Retinal pigment epithelial cell (primary cell): ENCODE results near the gene MEGF10.

ENCODE experiments used
- DNase-seq: peaks from one replicate; pipeline ENCODE4 v3.0.0-alpha.2; 2010; ENCODE audit warnings: low read depth
- H3K4me3 ChIP-seq: 2 replicates; pipeline ENCODE4 v1.5.1; 2011; ENCODE audit warnings: mild to moderate bottlenecking, low read length, control low read depth, moderate library complexity
- CTCF ChIP-seq: conservative IDR thresholded peaks from 2 replicates; pipeline ENCODE4 v1.5.1; 2011; ENCODE audit warnings: low read depth, low read length, control low read depth, inconsistent platforms

The MEGF10 gene

GRCh38 chr5:127430627-127431026 lies 140.0 kb downstream of the MEGF10 start:
- no peak for TF ChIP-seq CTCF
- no peak overlapping the region for H3K4me3 ChIP-seq
- no peak for DNase-seq

- TF ChIP-seq CTCF, result no peak
- no peak for DNase-seq
- H3K4me3 ChIP-seq, result no peak overlapping the region
These were observed 141.5 kb downstream of the MEGF10 start for GRCh38 chr5:127431977-127432585.

GRCh38 chr5:127433526-127433925 lies 142.9 kb downstream of the MEGF10 start:
- no peak for DNase-seq
- no peak for TF ChIP-seq CTCF
- H3K4me3 ChIP-seq, result no peak overlapping the region

GRCh38 chr5:127434588-127434987 lies 144.0 kb downstream of the MEGF10 start:
- no peak overlapping the region for H3K4me3 ChIP-seq
- no peak for DNase-seq

GRCh38 chr5:127435821-127436220 lies 145.2 kb downstream of the MEGF10 start:
- no peak for DNase-seq
- no peak for TF ChIP-seq CTCF
- no peak overlapping the region for H3K4me3 ChIP-seq

More at GRCh38 chr5:127434588-127434987, 144.0 kb downstream of the MEGF10 start:
- no peak for TF ChIP-seq CTCF

- no peak for TF ChIP-seq CTCF
- DNase-seq, result no peak
- H3K4me3 ChIP-seq, result no peak overlapping the region
These were observed 149.0 kb downstream of the MEGF10 start for GRCh38 chr5:127439644-127440043.

GRCh38 chr5:127440831-127441230 lies 150.2 kb downstream of the MEGF10 start:
- TF ChIP-seq CTCF, result no peak
- H3K4me3 ChIP-seq, result no peak overlapping the region
- DNase-seq, result no peak
